Esophagus squamous epithelium (tissue), 5 donors: ENCODE data around the gene GNA12. TPM values are rescaled to one million over a fixed set of nuclear protein-coding genes. Genes with fewer than 3 reads are reported as not detected.
"Not testable (repeated sequence)": the region's sequence is repeated elsewhere in the genome, so short reads cannot be mapped to it uniquely, and the experiment has no call there.

Source experiments
- DNase-seq: peaks from one replicate; lab custom pipeline; 2025; lab: John Stamatoyannopoulos, UW
- H3K27ac ChIP-seq, 4 donors: fragments of 200-600 bp; sonication (generic); one replicate each; pipeline ENCODE4 v1.5.1; 2016 to 2019; ENCODE audit warnings: mild to moderate bottlenecking in 1 of 4
- H3K27me3 ChIP-seq, 4 donors: fragments of 200-600 bp; sonication (generic); 1 replicate in 3 of 4; 2 replicates in 1 of 4; pipeline versions ENCODE4 v1.5.1 to v1.6.0; 2017 to 2021; ENCODE audit warnings: antibody characterized with exemption in 1 of 4
- H3K36me3 ChIP-seq, 3 donors: fragments of 200-600 bp; sonication (generic); one replicate each; pipeline ENCODE4 v1.5.1; 2016 to 2019
- H3K4me1 ChIP-seq, 3 donors: fragments of 200-600 bp; sonication (generic); one replicate each; pipeline ENCODE4 v1.5.1; 2017 to 2019
- H3K4me3 ChIP-seq, 4 donors: fragments of 200-600 bp; sonication (generic); 1 replicate in 3 of 4; 2 replicates in 1 of 4; pipeline ENCODE4 v1.5.1; 2016 to 2019; ENCODE audit warnings: mild to moderate bottlenecking in 2 of 4, moderate library complexity in 1 of 4
- H3K9me3 ChIP-seq, 3 donors: fragments of 200-600 bp; sonication (generic); one replicate each; pipeline ENCODE4 v1.5.1; 2016 to 2019
- POLR2A ChIP-seq, 4 donors: fragments of 450-650 bp; IDR thresholded peaks; one replicate each; pipeline ENCODE4 v1.6.1; 2017; ENCODE audit warnings: antibody characterized with exemption in 4 of 4, mild to moderate bottlenecking in 4 of 4, moderate library complexity in 3 of 4
- WGBS, 2 donors: methylation state at CpG; one replicate each; pipeline ENCODE4 v1.1.5; 2018; 5-methylcytosine and 5-hydroxymethylcytosine counted together
- intact Hi-C: fragments of 100-400 bp; cut with DNase I; formaldehyde crosslinking; loops from one replicate; pipeline ENCODE4 v1.15.0; 2022
- total RNA-seq, 4 donors: library from RNA; depleted of rRNA; stranded (reverse); fragments of >200 nt; gene quantifications; one replicate each; pipeline ENCODE4 v1.1.0, GENCODE V29; 2016
- TF ChIP-seq, protein P1 (sequence below), 6 experiments: fragments of 450-650 bp in 4 of 6; fragments of 200-600 bp in 2 of 6; sonication (generic) in 2 of 6; IDR thresholded peaks; one replicate each; pipeline ENCODE4 v1.5.1; 2016 to 2019; ENCODE audit warnings: antibody characterized with exemption in 6 of 6, mild to moderate bottlenecking in 4 of 6, moderate library complexity in 4 of 6
- donor health status: DM: yes; HTN: yes; CAD: no.

GNA12 gene
- total RNA-seq, 4 donors from 2014 or later = 6.6 to 11.6 (median 7.6) TPM

DNA sequence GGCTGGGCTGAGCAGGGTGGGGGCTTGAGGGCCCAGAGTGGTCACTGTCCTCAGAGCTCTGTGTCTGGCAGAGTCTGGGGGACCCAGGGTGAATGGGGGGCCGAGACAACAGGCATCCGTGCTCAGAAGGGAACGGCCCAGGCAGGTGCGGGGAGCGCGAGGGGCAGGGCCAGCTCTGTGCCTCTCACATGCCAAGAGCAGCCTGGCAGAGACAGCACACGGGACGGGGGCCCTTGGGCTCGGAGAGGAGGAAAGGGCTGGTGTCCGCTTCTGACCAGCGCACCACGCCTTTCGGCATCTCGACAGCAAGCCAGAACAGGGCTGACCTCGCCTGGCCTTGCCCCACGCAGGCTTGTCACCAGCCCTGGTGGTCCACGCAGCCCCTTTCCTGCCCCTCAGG, 142.7 kb downstream of the GNA12 start:
- H3K27me3 ChIP-seq = peaks cover 0 to 24% (median 0%) of the 10 kb centered on the region in 4 donors
- no peaks in the 10 kb centered on the region for H3K9me3 ChIP-seq
- no peak for DNase-seq
- no peak overlapping the region for H3K27ac ChIP-seq
- H3K4me3 ChIP-seq = no peak overlapping the region
- WGBS, 2 donors = 70% methylated on average over 17 of the region's 17 CpGs; no CpG with 5 or more reads in 1 of the 2 donors
- intact Hi-C loops = no loop called here
- no peaks in the 10 kb centered on the region for H3K36me3 ChIP-seq
- H3K4me1 ChIP-seq = peaks cover 0 to 3% (median 0%) of the 10 kb centered on the region in 3 donors
- TF ChIP-seq, protein P1, sequence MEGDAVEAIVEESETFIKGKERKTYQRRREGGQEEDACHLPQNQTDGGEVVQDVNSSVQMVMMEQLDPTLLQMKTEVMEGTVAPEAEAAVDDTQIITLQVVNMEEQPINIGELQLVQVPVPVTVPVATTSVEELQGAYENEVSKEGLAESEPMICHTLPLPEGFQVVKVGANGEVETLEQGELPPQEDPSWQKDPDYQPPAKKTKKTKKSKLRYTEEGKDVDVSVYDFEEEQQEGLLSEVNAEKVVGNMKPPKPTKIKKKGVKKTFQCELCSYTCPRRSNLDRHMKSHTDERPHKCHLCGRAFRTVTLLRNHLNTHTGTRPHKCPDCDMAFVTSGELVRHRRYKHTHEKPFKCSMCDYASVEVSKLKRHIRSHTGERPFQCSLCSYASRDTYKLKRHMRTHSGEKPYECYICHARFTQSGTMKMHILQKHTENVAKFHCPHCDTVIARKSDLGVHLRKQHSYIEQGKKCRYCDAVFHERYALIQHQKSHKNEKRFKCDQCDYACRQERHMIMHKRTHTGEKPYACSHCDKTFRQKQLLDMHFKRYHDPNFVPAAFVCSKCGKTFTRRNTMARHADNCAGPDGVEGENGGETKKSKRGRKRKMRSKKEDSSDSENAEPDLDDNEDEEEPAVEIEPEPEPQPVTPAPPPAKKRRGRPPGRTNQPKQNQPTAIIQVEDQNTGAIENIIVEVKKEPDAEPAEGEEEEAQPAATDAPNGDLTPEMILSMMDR (IDR thresholded peaks at IDR 0.05) = no peak
- no peak for TF ChIP-seq POLR2A (IDR thresholded peaks at IDR 0.05)

DNA sequence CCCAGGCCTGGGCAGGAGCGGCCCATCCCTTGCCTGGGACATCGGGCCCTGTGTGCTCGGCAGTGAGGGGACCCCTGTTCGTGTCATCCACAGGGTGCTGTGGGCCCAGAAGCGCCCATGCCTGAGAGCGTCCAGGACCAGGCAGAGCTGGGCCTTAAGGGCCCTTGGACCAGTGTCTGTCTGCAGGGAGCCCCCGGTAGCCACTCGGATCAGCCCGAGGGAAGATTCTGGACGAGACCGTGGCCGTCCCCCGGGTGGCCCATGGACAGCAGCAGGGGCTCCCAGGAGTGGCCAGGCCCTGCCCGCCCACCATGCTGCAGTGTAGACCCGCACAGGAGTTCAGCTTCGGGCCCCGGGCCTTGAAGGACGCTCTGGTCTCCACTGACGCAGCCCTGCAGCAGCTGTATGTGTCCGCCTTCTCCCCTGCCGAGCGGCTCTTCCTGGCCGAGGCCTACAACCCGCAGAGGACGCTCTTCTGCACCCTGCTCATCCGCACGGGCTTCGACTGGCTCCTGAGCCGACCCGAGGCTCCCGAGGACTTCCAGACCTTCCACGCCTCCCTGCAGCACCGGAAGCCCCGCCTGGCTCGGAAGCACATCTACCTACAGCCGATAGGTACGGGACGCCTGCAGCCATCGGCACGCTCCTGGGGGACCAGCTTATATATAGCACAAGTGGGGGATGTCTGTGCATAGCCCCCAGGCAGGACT, 143.8 kb downstream of the GNA12 start:
- 100% methylated on average over 4 of the region's 40 CpGs; no CpG with 5 or more reads in 1 of the 2 donors for WGBS, 2 donors
- H3K27ac ChIP-seq = no peak overlapping the region
- peaks cover 0 to 3% (median 0%) of the 10 kb centered on the region in 3 donors for H3K4me1 ChIP-seq
- peaks cover 0 to 24% (median 0%) of the 10 kb centered on the region in 4 donors for H3K27me3 ChIP-seq
- TF ChIP-seq, protein P1 (IDR thresholded peaks at IDR 0.05) = no peak
- TF ChIP-seq POLR2A (IDR thresholded peaks at IDR 0.05) = no peak
- no peak for DNase-seq
- no peak overlapping the region for H3K4me3 ChIP-seq
- no peaks in the 10 kb centered on the region for H3K36me3 ChIP-seq
- intact Hi-C loops = no loop called here
- H3K9me3 ChIP-seq = no peaks in the 10 kb centered on the region

DNA sequence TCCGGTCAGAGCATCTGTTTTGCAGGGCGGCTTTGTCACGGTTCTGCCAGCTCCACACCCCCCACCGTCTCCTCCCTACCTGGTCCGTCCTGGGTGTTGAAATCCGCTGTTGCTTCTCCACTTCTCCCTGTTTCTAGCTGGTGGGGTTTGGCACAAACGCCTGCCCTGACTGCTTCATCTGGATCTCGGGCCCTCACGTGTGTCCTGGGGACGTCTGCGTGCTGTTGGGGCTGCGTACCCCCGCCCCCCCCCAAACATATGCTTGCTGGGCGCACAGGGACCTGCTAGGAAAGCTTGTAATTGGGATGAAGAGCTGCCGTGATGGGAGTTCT, 144.9 kb downstream of the GNA12 start:
- no peaks in the 10 kb centered on the region for H3K9me3 ChIP-seq
- H3K36me3 ChIP-seq = no peaks in the 10 kb centered on the region
- H3K27ac ChIP-seq = no peak overlapping the region
- no peak for TF ChIP-seq POLR2A (IDR thresholded peaks at IDR 0.05)
- TF ChIP-seq, protein P1 (IDR thresholded peaks at IDR 0.05) = no peak
- H3K4me1 ChIP-seq = peaks cover 0 to 3% (median 0%) of the 10 kb centered on the region in 3 donors
- H3K4me3 ChIP-seq = no peak overlapping the region
- intact Hi-C loops = no loop called here
- no peak for DNase-seq
- H3K27me3 ChIP-seq = peaks cover 0 to 24% (median 0%) of the 10 kb centered on the region in 4 donors
- WGBS, 2 donors = 33 to 52% methylated on average over 3 to 7 of the region's 15 CpGs

DNA sequence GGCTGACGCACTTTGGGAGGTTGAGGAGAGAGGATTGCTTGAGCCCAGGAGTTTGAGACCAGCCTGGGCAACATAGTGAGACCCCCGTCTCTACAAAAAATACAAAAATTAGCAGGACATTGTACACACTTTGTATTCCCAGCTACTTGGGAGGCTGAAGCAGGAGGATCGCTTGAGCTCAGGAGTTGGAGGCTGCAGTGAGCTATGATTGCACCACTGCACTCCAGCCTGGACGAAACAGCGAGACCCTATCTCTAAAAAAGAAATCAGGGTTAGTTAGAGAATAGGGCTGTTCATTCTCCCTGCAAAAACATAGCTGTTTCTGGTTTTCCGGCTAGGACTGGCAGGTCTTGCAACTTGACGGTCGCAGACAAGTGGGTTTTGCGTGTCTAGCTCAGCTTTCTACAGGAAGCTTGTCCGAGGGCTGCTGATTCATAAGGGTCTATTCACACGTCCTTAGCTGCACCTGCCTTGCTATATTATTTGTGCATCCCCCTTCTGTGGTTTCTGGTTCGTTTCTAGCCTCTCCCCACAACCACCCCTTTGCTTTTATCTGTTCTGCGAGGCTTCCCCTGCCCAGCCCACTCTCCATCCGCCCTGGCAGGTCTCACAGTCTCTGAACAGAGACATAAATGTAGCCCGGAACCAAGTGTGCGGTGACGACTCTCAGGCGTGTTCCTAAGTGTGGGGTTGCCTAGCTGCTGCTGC, 145.4 kb downstream of the GNA12 start:
- intact Hi-C loops = no loop called here
- TF ChIP-seq, protein P1 (IDR thresholded peaks at IDR 0.05) = no peak
- no peak for TF ChIP-seq POLR2A (IDR thresholded peaks at IDR 0.05)
- DNase-seq = no peak
- H3K27ac ChIP-seq = no peak overlapping the region
- H3K4me1 ChIP-seq = peaks cover 0 to 3% (median 0%) of the 10 kb centered on the region in 3 donors
- no peaks in the 10 kb centered on the region for H3K9me3 ChIP-seq
- peaks cover 0 to 24% (median 0%) of the 10 kb centered on the region in 4 donors for H3K27me3 ChIP-seq
- WGBS, 2 donors = 45 to 53% methylated on average over 15 to 17 of the region's 18 CpGs
- H3K36me3 ChIP-seq = no peaks in the 10 kb centered on the region
- no peak overlapping the region for H3K4me3 ChIP-seq

DNA sequence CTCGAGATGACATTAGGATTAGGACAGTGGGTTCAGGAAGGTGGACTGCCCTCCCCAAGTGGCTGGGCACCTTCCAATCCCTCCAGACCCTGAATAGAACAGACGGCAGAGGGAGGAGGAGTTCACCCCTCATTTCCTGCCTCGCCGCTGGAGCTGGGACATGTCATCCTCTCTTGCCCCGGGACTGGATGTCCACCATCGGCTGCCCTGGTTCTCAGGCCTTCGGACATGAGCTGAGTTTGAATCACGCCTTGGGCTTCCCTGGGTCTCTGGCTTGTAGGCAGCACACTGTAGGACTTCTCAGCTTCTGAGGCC, 150.0 kb downstream of the GNA12 start:
- intact Hi-C loops, DNase-seq: not testable (repeated sequence)

DNA sequence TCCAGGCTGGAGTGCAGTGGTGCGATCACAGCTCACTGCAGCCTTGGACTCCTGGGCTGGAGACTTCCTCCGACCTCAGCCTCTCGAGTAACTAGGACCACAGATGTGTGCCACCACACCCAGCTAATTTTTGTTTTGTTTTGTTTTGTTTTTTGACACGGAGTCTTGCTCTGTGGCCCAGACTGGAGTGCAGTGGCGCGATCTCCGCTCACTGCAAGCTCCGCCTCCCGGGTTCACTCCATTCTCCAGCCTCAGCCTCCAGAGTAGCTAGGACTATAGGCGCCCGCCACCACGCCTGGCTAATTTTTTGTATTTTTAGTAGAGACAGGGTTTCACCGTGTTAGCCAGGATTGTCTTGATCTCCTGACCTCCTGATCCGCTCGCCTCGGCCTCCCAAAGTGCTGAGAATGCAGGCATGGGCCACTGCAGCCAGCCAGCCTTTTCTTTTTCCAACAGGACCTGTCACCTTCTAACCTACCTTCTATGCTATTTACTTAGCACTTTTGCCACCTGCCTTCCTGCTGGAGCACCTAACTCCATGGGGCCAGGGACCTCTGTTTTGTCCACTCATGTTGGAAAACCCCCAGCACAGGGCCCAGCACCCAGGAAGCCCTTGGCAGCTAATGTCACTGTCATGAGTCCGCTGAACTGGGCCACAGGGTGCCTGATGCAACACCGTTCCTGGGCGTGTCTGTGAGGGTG, 150.5 kb downstream of the GNA12 start:
- intact Hi-C loops, DNase-seq, H3K36me3 ChIP-seq, H3K9me3 ChIP-seq, H3K27ac ChIP-seq, H3K4me1 ChIP-seq, H3K4me3 ChIP-seq: not testable (repeated sequence)
- H3K27me3 ChIP-seq = peaks cover 0 to 22% (median 5%) of the 10 kb centered on the region in 4 donors
- WGBS, 2 donors = 88 to 91% methylated on average over 17 to 18 of the region's 19 CpGs

More for the DNA sequence above, 150.0 kb downstream of the GNA12 start:
- WGBS, 2 donors = 82 to 91% methylated on average over 7 to 8 of the region's 8 CpGs
- H3K4me3 ChIP-seq, H3K4me1 ChIP-seq, H3K9me3 ChIP-seq, H3K27ac ChIP-seq, H3K36me3 ChIP-seq: not testable (repeated sequence)
- peaks cover 0 to 17% (median 2%) of the 10 kb centered on the region in 4 donors for H3K27me3 ChIP-seq
